ENCODE measurements around the gene SSH2. TPM values are rescaled to one million over a fixed set of nuclear protein-coding genes. Genes with fewer than 3 reads are reported as not detected.

Gene SSH2
- total RNA-seq, 1 donor from 2014 or later = 38.8 TPM

GRCh38 chr17:29591737-29592608 lies 338.1 kb downstream of the SSH2 start:
- intact Hi-C loops (cut with DNase I) = no loop called here
- DNase-seq (ENCODE audit: low spot score) = peak; percentile 93

GRCh38 chr17:29591146-29591736 lies 338.8 kb downstream of the SSH2 start:
- intact Hi-C loops (cut with DNase I) = no loop called here
- no peak for DNase-seq (ENCODE audit: low spot score)

GRCh38 chr17:29590411-29591145 lies 339.4 kb downstream of the SSH2 start:
- intact Hi-C loops (cut with DNase I) = no loop called here
- DNase-seq (ENCODE audit: low spot score) = no peak

- intact Hi-C loops (cut with DNase I) = no loop called here
- DNase-seq (ENCODE audit: low spot score) = peak; percentile 92
Observed at GRCh38 chr17:29589524-29590410, 340.3 kb downstream of the SSH2 start, which contains the start of gene GIT1. TSS of gene GIT1 (minus strand) at chr17:29589648. CDS start at chr17:29589378, 270 bp downstream.

- intact Hi-C loops (cut with DNase I) = no loop called here
- no peak for DNase-seq (ENCODE audit: low spot score)
Observed at GRCh38 chr17:29588562-29589411, 341.2 kb downstream of the SSH2 start.

- intact Hi-C loops (cut with DNase I) = no loop called here
- DNase-seq (ENCODE audit: low spot score) = no peak
Observed at GRCh38 chr17:29588017-29588561, 341.9 kb downstream of the SSH2 start.

GRCh38 chr17:29587591-29587990 lies 342.4 kb downstream of the SSH2 start:
- no peak for DNase-seq (ENCODE audit: low spot score)
- intact Hi-C loops (cut with DNase I) = no loop called here

GRCh38 chr17:29586676-29587469 lies 343.2 kb downstream of the SSH2 start:
- intact Hi-C loops (cut with DNase I) = no loop called here
- no peak for DNase-seq (ENCODE audit: low spot score)

GRCh38 chr17:29585080-29585751 lies 344.8 kb downstream of the SSH2 start:
- intact Hi-C loops (cut with DNase I) = no loop called here
- no peak for DNase-seq (ENCODE audit: low spot score)

GRCh38 chr17:29584452-29585079 lies 345.5 kb downstream of the SSH2 start:
- DNase-seq (ENCODE audit: low spot score) = no peak
- intact Hi-C loops (cut with DNase I) = loop anchor here (5.0 kb wide), 1 partner anchor 348 kb away; the partner anchor contains the start of gene SSH2

GRCh38 chr17:29583324-29584248 lies 346.4 kb downstream of the SSH2 start:
- intact Hi-C loops (cut with DNase I) = loop anchor here (5.0 kb wide), 1 partner anchor 349 kb away; the partner anchor contains the start of gene SSH2
- no peak for DNase-seq (ENCODE audit: low spot score)

- DNase-seq (ENCODE audit: low spot score) = no peak
- intact Hi-C loops (cut with DNase I) = loop anchor here (5.0 kb wide), 1 partner anchor 350 kb away; the partner anchor contains the start of gene SSH2
Observed at GRCh38 chr17:29582772-29583171, 347.3 kb downstream of the SSH2 start.

- intact Hi-C loops (cut with DNase I) = loop anchor here (5.0 kb wide), 1 partner anchor 350 kb away; the partner anchor contains the start of gene SSH2
- DNase-seq (ENCODE audit: low spot score) = no peak
Observed at GRCh38 chr17:29582254-29582765, 347.7 kb downstream of the SSH2 start.

GRCh38 chr17:29581583-29582253 lies 348.3 kb downstream of the SSH2 start:
- DNase-seq (ENCODE audit: low spot score) = no peak

More at GRCh38 chr17:29581583-29582253, 348.3 kb downstream of the SSH2 start:
- intact Hi-C loops (cut with DNase I) = loop anchor here (5.0 kb wide), 1 partner anchor 351 kb away; the partner anchor contains the start of gene SSH2

All from cardiac septum (tissue), 1 donor.